ENCODE measurements around the gene TRIP13. TPM values are rescaled to one million over a fixed set of nuclear protein-coding genes. Genes with fewer than 3 reads are reported as not detected.

TRIP13 gene
- polyA plus RNA-seq, 1 donor from 2014 or later: 2.1 TPM

GRCh38 chr5:883475-884181, 9.1 kb upstream of the TRIP13 start:
- H3K36me3 ChIP-seq (ENCODE audit: insufficient read depth, low read length): peaks cover 13% of the 10 kb centered on the region
- no peak overlapping the region for H3K27ac ChIP-seq (ENCODE audit: low read length)
- H3K9me2 ChIP-seq (ENCODE audit: insufficient read depth, low read length): no peaks in the 10 kb centered on the region
- H3K9ac ChIP-seq (ENCODE audit: low read length): no peak overlapping the region
- H3F3A ChIP-seq (ENCODE audit: insufficient read depth, low read length, poor library complexity, severe bottlenecking): no peaks in the 10 kb centered on the region
- H3K27me3 ChIP-seq (ENCODE audit: insufficient read depth, low read depth, low read length): no peaks in the 10 kb centered on the region
- no peak overlapping the region for H3K4me2 ChIP-seq (ENCODE audit: low read length)
- peaks cover 5% of the 10 kb centered on the region for H3K79me2 ChIP-seq (replicated peaks; ENCODE audit: insufficient read depth, low read length)
- H3K9me3 ChIP-seq (ENCODE audit: low read length): no peaks in the 10 kb centered on the region
- TF ChIP-seq TAF1 (IDR thresholded peaks at IDR 0.05; ENCODE audit: low read depth) (no peak), SMC3 (conservative IDR thresholded peaks at IDR 0.05; ENCODE audit: poor library complexity) (no peak), MXI1 (conservative IDR thresholded peaks at IDR 0.05; ENCODE audit: poor library complexity, severe bottlenecking) (no peak), REST (IDR thresholded peaks at IDR 0.05; ENCODE audit: borderline replicate concordance) (no peak), EP300 (conservative IDR thresholded peaks at IDR 0.05; ENCODE audit: poor library complexity, severe bottlenecking) (no peak)
- TF ChIP-seq, protein P1, sequence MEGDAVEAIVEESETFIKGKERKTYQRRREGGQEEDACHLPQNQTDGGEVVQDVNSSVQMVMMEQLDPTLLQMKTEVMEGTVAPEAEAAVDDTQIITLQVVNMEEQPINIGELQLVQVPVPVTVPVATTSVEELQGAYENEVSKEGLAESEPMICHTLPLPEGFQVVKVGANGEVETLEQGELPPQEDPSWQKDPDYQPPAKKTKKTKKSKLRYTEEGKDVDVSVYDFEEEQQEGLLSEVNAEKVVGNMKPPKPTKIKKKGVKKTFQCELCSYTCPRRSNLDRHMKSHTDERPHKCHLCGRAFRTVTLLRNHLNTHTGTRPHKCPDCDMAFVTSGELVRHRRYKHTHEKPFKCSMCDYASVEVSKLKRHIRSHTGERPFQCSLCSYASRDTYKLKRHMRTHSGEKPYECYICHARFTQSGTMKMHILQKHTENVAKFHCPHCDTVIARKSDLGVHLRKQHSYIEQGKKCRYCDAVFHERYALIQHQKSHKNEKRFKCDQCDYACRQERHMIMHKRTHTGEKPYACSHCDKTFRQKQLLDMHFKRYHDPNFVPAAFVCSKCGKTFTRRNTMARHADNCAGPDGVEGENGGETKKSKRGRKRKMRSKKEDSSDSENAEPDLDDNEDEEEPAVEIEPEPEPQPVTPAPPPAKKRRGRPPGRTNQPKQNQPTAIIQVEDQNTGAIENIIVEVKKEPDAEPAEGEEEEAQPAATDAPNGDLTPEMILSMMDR (IDR thresholded peaks at IDR 0.05; ENCODE audit: poor library complexity, severe bottlenecking): no peak
- H4K20me1 ChIP-seq (ENCODE audit: insufficient read depth): no peaks in the 10 kb centered on the region
- no peak overlapping the region for H3K4me3 ChIP-seq (ENCODE audit: low read length)
- no peak overlapping the region for H2AFZ ChIP-seq (ENCODE audit: low read depth, low read length)

DNA sequence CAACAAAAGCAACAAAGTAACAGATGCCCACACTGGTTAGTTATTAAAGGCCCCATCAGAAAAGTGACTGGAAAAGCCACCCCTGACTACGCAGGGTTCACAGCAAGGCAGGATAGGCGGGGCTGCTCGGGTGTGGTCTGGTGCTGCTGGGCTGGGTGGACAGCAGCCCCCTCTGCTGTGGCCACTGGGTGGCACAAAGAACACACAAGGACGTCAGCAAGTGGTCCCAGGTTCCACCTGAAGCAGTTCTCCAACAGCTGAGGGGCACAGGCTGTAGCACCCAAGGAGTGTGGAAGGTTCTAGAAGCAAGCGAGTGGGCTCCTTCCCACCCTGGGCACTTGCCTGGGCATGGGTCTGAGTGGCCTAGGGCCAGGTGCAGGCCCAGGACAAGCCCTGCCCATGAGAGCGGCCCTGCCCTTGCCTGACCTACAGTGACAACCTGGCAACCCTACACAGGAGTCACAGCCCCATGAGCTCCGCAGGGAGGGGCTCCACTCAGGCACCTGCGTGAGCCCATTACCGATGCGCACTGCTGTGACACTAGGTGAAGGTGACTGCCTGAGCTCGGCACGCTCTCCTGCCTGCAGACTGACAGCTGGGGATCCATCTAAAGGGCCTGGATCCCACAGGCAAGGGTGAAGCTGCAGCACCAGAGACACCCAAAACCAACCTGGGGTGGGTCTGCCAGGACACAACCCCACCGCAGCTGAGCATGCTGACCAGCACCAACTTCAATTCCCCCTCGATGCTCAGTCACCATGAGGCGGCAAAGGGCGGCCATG, 8.1 kb upstream of the TRIP13 start:
- Histone ChIP-seq H3K36me3 (ENCODE audit: insufficient read depth, low read length) (peaks cover 13% of the 10 kb centered on the region), H3K9me3 (ENCODE audit: low read length) (no peaks in the 10 kb centered on the region), H2AFZ (ENCODE audit: low read depth, low read length) (no peak overlapping the region), H3K4me2 (ENCODE audit: low read length) (no peak overlapping the region), H3K27me3 (ENCODE audit: insufficient read depth, low read depth, low read length) (no peaks in the 10 kb centered on the region), H3K9ac (ENCODE audit: low read length) (no peak overlapping the region), H4K20me1 (ENCODE audit: insufficient read depth) (no peaks in the 10 kb centered on the region), H3K79me2 (replicated peaks; ENCODE audit: insufficient read depth, low read length) (peaks cover 5% of the 10 kb centered on the region), H3K4me3 (ENCODE audit: low read length) (no peak overlapping the region), H3F3A (ENCODE audit: insufficient read depth, low read length, poor library complexity, severe bottlenecking) (no peaks in the 10 kb centered on the region), H3K27ac (ENCODE audit: low read length) (no peak overlapping the region), H3K9me2 (ENCODE audit: insufficient read depth, low read length) (no peaks in the 10 kb centered on the region)
- TF ChIP-seq RAD21 (conservative IDR thresholded peaks at IDR 0.05) (no peak), SMC3 (conservative IDR thresholded peaks at IDR 0.05; ENCODE audit: poor library complexity) (no peak), POLR2AphosphoS5 (IDR thresholded peaks at IDR 0.05) (no peak), EP300 (conservative IDR thresholded peaks at IDR 0.05; ENCODE audit: poor library complexity, severe bottlenecking) (no peak), TAF1 (IDR thresholded peaks at IDR 0.05; ENCODE audit: low read depth) (no peak), EZH2 (IDR thresholded peaks at IDR 0.05; ENCODE audit: borderline replicate concordance, insufficient read depth, low read length, poor library complexity, severe bottlenecking) (no peak), REST (IDR thresholded peaks at IDR 0.05; ENCODE audit: borderline replicate concordance) (no peak), MXI1 (conservative IDR thresholded peaks at IDR 0.05; ENCODE audit: poor library complexity, severe bottlenecking) (no peak)
- TF ChIP-seq, protein P1 (IDR thresholded peaks at IDR 0.05; ENCODE audit: poor library complexity, severe bottlenecking): no peak
